Measurements from ENCODE around the gene ILKAP. TPM values are rescaled to one million over a fixed set of nuclear protein-coding genes. Genes with fewer than 3 reads are reported as not detected.

Gene ILKAP
- total RNA-seq, 1 donor from 2014 or later = 43.4 TPM

DNA sequence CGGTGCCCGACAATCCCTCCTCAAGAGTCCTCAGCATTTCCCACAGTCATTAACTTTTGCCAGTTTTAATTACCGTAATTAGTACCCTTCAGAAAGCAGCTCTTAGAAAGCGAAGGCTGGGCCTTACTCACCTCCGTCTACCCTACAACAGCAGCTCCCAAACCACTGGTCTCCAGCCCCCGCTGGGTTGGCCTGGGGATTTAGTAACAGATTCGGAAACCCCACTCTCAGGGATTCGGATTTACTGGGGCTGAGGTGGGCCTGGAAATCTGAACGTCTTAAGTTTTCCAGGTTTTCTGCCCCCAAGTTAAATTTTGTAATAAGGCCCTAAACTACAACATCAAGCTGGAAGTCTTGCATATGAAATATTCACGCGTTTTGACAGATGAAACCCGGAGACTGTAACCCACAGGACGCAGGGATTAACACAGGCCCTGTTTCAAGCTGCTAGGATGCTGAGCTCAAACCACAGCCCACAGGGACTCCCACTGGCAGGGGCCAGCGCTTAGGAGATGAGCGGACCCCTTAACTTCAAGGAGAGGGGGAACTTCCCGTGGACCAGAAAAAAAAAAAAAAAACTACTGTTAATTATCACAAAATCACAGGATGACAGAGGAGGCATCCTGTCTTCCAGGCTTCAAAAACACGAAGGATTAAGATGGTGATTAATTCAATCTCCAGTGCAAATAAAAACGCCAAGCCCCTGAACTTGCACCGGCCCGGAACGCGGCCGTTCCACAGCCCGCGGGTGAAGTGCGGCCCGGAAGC, 985 bp downstream of the ILKAP start:
- Histone ChIP-seq H3K4me1 (peaks cover 45% of the 10 kb centered on the region), H3K9me3 (no peaks in the 10 kb centered on the region), H3K27me3 (ENCODE audit: low read depth) (no peaks in the 10 kb centered on the region), H3K36me3 (no peaks in the 10 kb centered on the region), H3K4me3 (peak overlapping the region; percentile 68), H3K27ac (peak overlapping the region; percentile 91)
- ATAC-seq (no peak), DNase-seq (no peak)
- TF ChIP-seq, protein P1, sequence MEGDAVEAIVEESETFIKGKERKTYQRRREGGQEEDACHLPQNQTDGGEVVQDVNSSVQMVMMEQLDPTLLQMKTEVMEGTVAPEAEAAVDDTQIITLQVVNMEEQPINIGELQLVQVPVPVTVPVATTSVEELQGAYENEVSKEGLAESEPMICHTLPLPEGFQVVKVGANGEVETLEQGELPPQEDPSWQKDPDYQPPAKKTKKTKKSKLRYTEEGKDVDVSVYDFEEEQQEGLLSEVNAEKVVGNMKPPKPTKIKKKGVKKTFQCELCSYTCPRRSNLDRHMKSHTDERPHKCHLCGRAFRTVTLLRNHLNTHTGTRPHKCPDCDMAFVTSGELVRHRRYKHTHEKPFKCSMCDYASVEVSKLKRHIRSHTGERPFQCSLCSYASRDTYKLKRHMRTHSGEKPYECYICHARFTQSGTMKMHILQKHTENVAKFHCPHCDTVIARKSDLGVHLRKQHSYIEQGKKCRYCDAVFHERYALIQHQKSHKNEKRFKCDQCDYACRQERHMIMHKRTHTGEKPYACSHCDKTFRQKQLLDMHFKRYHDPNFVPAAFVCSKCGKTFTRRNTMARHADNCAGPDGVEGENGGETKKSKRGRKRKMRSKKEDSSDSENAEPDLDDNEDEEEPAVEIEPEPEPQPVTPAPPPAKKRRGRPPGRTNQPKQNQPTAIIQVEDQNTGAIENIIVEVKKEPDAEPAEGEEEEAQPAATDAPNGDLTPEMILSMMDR (IDR thresholded peaks at IDR 0.05) = no peak
- intact Hi-C loops (cut with DNase I) = no loop called here

DNA sequence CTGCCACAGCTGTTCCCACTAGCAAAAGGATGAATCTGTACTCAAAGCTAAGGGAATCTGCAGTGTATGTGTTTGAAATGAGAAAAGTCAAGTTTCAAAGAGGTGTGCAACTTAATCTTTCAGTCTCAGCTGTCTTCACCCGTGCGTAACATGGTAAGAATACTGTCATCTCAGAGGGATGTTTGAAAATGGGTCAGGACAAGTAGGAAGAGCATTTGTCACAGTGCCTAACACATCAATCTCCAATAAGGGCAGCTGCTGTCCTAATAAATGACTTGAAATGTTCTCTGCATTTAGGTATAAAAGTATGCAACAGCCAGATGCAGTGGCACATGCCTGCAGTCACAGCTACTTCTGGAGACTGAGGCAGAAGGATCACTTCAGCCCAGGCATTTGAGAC, 13.1 kb downstream of the ILKAP start:
- DNase-seq = no peak
- Histone ChIP-seq H3K27ac (no peak overlapping the region), H3K36me3 (peaks cover 93% of the 10 kb centered on the region), H3K27me3 (ENCODE audit: low read depth) (no peaks in the 10 kb centered on the region), H3K4me3 (no peak overlapping the region), H3K9me3 (no peaks in the 10 kb centered on the region), H3K4me1 (no peaks in the 10 kb centered on the region)
- ATAC-seq = no peak
- intact Hi-C loops (cut with DNase I) = no loop called here
- TF ChIP-seq, protein P1 (IDR thresholded peaks at IDR 0.05) = no peak

DNA sequence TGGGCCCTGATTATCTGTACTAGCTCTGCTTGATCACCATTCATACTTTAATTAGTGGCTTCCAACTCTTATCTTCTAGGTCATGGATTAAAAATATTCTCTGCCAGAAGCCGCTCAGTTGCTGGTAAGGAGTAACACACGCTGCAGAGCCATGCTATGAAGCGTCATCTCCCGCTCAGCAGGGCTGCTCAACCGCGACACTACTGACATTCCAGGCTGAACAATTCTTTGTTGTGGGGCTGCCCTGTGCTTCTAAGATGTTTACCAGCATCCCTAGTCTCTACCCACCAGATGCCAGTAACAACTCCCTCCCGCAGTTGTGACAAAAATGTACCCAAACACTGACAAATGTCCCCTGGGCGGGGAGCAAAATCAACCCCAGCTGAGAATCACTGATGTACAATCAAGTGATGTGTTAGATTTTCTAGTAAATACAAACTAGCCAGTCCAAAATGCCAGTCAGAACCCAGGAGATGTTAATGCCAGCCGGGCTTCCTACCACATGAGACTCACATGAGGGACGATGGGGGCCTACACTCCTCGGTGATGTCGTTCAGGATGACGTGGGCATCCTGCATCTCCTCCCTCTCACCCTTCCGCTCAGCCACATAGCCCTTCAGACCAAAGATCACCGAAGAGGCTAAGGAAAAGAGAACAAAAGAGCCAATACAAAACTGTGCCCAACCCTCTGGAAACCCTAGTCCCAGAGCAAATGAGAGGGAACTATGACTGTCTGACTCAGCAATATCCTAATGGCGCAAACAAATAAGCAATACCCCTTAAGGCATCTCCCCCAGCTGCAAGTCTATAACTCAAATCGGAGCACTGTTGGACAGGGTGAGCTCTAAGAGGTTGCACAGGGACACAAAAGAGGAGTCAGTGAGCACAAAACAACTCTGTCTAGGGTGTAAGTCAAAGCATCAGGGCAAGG, 15.6 kb downstream of the ILKAP start:
- no peaks in the 10 kb centered on the region for H3K9me3 ChIP-seq
- no peaks in the 10 kb centered on the region for H3K27me3 ChIP-seq (ENCODE audit: low read depth)
- ATAC-seq (no peak), DNase-seq (no peak)
- H3K27ac ChIP-seq = no peak overlapping the region
- no peaks in the 10 kb centered on the region for H3K4me1 ChIP-seq
- intact Hi-C loops (cut with DNase I) = no loop called here
- no peak overlapping the region for H3K4me3 ChIP-seq
- TF ChIP-seq, protein P1 (IDR thresholded peaks at IDR 0.05) = no peak
- peaks cover 100% of the 10 kb centered on the region for H3K36me3 ChIP-seq

DNA sequence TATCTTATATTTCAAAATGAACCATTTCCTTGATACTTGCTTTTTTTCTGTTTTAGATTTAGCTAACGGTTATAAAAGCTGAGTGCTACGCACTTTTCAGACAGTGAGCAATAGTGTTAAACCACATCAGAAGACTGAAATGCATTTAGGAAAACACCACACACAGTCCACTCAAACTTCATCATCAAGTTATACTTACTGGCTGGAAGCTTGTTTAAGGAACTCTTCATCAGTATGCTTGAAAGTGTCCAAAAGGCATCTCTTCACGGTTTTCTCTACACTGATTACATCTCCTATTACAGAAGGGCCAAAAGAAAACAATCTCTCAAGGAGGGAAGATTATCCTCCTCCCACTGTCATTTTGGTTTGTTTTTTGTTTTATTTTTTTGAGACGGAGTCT, 19.7 kb downstream of the ILKAP start:
- DNase-seq (no peak), ATAC-seq (no peak)
- TF ChIP-seq, protein P1 (IDR thresholded peaks at IDR 0.05) = no peak
- Histone ChIP-seq H3K27me3 (ENCODE audit: low read depth) (no peaks in the 10 kb centered on the region), H3K4me3 (no peak overlapping the region), H3K9me3 (no peaks in the 10 kb centered on the region), H3K36me3 (peaks cover 100% of the 10 kb centered on the region), H3K27ac (no peak overlapping the region), H3K4me1 (no peaks in the 10 kb centered on the region)
- intact Hi-C loops (cut with DNase I) = no loop called here

DNA sequence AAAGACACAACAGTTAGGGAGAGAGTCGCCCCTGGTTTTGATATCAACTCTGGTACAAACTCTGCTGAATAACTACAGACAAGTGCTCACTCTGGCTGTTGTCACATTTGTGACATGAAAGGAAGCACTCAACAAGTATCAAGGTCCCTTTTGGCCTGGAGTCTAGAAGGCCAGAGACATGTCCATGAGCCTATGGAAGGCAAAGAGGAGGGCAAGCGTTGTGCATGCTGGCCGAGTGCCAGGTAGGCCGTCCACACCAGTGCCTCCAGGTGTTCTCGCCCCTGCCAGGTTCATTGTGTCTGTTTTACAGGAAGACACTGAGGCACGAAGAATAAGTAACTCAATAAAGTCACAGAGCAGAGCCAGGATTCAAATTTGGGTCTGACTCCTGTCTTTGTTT, 21.1 kb downstream of the ILKAP start:
- intact Hi-C loops (cut with DNase I) = no loop called here
- Histone ChIP-seq H3K27ac (no peak overlapping the region), H3K27me3 (ENCODE audit: low read depth) (no peaks in the 10 kb centered on the region), H3K36me3 (peaks cover 100% of the 10 kb centered on the region), H3K4me1 (no peaks in the 10 kb centered on the region), H3K9me3 (no peaks in the 10 kb centered on the region), H3K4me3 (no peak overlapping the region)
- TF ChIP-seq, protein P1 (IDR thresholded peaks at IDR 0.05) = no peak
- DNase-seq (no peak), ATAC-seq (no peak)

Data from lower lobe of right lung (tissue), 2 donors.